Measurements from ENCODE around the gene SHC1.

SHC1 gene

GRCh38 chr1:154999571-155000410 is 29.2 kb upstream of the SHC1 start:
- CTCF ChIA-PET: interaction anchor here (0.8 to 7.8 kb wide), 19 partner anchors 9 to 63 kb away, joined by 3 to 45 read pairs (median 4); partner anchors contain the start of genes ADAM15, CKS1B, FLAD1 and PBXIP1
- DNase-seq (ENCODE audit: extremely low spot score): no peak
- no peak for TF ChIP-seq FOXM1 (IDR thresholded peaks at IDR 0.05; ENCODE audit: borderline replicate concordance)
- peak; percentile 96 for TF ChIP-seq L3MBTL2 (conservative IDR thresholded peaks at IDR 0.05)
- POLR2A ChIA-PET: interaction anchor here (0.7 to 3.8 kb wide), 22 partner anchors 8 to 194 kb away, joined by 3 to 43 read pairs (median 5); partner anchors contain the start of genes ADAM15, EFNA3, FLAD1 and PBXIP1

GRCh38 chr1:154998818-154999570 is 28.4 kb upstream of the SHC1 start:
- TF ChIP-seq HDGF (IDR thresholded peaks at IDR 0.05; ENCODE audit: borderline replicate concordance): no peak
- TF ChIP-seq FOXM1 (IDR thresholded peaks at IDR 0.05; ENCODE audit: borderline replicate concordance): peak; percentile 20; the same call in 1 of the 2 replicates
- ChIA-PET POLR2A (interaction anchor here (0.7 to 3.8 kb wide), 17 partner anchors 9 to 195 kb away, joined by 3 to 43 read pairs (median 5); partner anchors contain the start of genes ADAM15, EFNA3, FLAD1 and PMVK), CTCF (interaction anchor here (0.6 to 7.8 kb wide), 20 partner anchors 9 to 540 kb away, joined by 3 to 45 read pairs (median 4); partner anchors contain the start of genes ADAM15, CKS1B, FLAD1 and PBXIP1)
- peak; percentile 86 for DNase-seq (ENCODE audit: extremely low spot score)

GRCh38 chr1:154998201-154998780 is 27.7 kb upstream of the SHC1 start:
- CTCF ChIA-PET: interaction anchor here (0.6 to 7.8 kb wide), 12 partner anchors 8 to 540 kb away, joined by 3 to 45 read pairs (median 4); partner anchors contain the start of genes CKS1B, FLAD1, PBXIP1 and PYGO2
- POLR2A ChIA-PET: interaction anchor here (1.0 to 3.8 kb wide), 10 partner anchors 15 to 196 kb away, joined by 3 to 43 read pairs (median 12); partner anchors contain the start of genes ADAM15, FLAD1, PMVK and PYGO2
- no peak for TF ChIP-seq SUZ12 (IDR thresholded peaks at IDR 0.05)
- peak; percentile 38; the same call in 1 of the 2 replicates for TF ChIP-seq ELF4 (IDR thresholded peaks at IDR 0.05)
- no peak for DNase-seq (ENCODE audit: extremely low spot score)

GRCh38 chr1:154996966-154997701 is 26.6 kb upstream of the SHC1 start:
- ChIA-PET POLR2A (interaction anchor here (1.0 to 2.2 kb wide), 4 partner anchors 14 to 36 kb away, joined by 4 to 10 read pairs (median 6); partner anchors contain the start of genes CKS1B, FLAD1 and PYGO2), CTCF (interaction anchor here (0.7 to 7.8 kb wide), 8 partner anchors 14 to 64 kb away, joined by 3 to 45 read pairs (median 5); partner anchors contain the start of gene FLAD1)
- no peak for DNase-seq (ENCODE audit: extremely low spot score)
- TF ChIP-seq NFRKB (IDR thresholded peaks at IDR 0.05) (no peak), CTBP1 (IDR thresholded peaks at IDR 0.05; ENCODE audit: borderline replicate concordance) (no peak), HDGF (IDR thresholded peaks at IDR 0.05; ENCODE audit: borderline replicate concordance) (no peak), ARNT (IDR thresholded peaks at IDR 0.05) (no peak), LEF1 (IDR thresholded peaks at IDR 0.05; ENCODE audit: borderline replicate concordance) (no peak), SUZ12 (IDR thresholded peaks at IDR 0.05) (no peak), FOXA1 (IDR thresholded peaks at IDR 0.05) (no peak)

DNA sequence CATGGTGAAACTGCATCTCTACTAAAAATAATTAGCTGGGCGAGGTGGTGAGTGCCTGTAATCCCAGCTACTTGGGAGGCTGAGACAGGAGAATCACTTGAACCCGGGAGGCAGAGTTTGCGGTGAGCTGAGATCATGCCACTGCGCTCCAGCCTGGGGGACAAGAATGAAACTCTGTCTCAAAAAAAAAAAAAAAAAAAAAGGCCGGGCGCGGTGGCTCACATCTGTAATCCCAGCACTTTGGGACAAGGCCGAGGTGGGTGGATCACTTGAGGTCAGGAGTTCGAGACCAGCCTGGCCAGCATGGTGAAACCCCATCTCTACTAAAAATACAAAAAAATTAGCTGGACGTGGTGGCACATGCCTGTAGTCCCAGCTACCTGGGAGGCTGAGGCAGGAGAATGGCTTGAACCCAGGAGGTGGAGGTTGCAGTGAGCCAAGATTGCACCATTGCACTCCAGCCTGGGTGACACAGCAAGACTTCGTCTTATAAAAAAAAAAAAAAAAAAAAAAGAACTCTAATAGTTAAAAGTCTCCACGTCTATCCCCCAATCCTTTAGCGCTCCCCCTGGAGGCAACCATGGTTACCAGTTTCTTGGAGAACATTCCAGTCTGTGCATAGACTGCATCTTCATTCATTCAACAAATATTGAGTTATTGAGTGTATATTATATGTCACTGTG is 24.9 kb upstream of the SHC1 start:
- POLR2A ChIA-PET: interaction anchor here (1.3 to 3.6 kb wide), 5 partner anchors 12 to 34 kb away, joined by 4 to 34 read pairs (median 10); partner anchors contain the start of genes CKS1B, FLAD1 and PYGO2
- peak; percentile 98 for TF ChIP-seq ZNF384 (IDR thresholded peaks at IDR 0.05)
- CTCF ChIA-PET: interaction anchor here (0.6 to 7.8 kb wide), 12 partner anchors 12 to 559 kb away, joined by 3 to 45 read pairs (median 6); partner anchors contain the start of genes FLAD1 and PBXIP1
- peak; percentile 54 for DNase-seq (ENCODE audit: extremely low spot score)

DNA sequence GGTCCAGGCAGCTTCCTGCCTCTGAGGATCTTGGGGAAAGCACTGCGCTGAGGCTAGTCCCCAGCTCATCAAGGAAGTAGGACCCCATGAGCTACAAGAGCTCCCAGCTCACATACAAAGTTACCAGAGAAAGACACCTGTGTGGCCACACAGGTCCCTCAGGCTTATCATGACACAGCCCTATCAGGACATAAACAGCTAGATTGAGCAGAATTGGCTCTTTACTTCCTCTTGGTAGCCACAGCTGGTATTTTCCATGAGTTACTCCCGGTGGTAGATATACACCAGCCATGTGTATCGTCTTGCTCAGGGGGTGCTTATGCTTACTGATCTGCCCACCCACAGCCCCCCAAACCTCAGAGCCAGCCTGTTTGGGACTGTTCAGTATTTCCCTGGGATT is 24.0 kb upstream of the SHC1 start:
- ChIA-PET POLR2A (interaction anchor here (0.8 to 3.6 kb wide), 13 partner anchors 11 to 200 kb away, joined by 3 to 34 read pairs (median 4); partner anchors contain the start of genes ADAM15, CKS1B, EFNA4 and FLAD1), CTCF (interaction anchor here (0.6 to 7.8 kb wide), 6 partner anchors 11 to 664 kb away, joined by 3 to 45 read pairs (median 11); partner anchors contain the start of genes FLAD1 and PBXIP1)
- DNase-seq (ENCODE audit: extremely low spot score): no peak
- no peak for TF ChIP-seq ARNT (IDR thresholded peaks at IDR 0.05)
- TF ChIP-seq NFRKB (IDR thresholded peaks at IDR 0.05): no peak
- TF ChIP-seq SP1 (IDR thresholded peaks at IDR 0.05): no peak

GRCh38 chr1:154994269-154994587 is 23.7 kb upstream of the SHC1 start:
- CTCF ChIA-PET: interaction anchor here (1.5 to 7.8 kb wide), 6 partner anchors 11 to 67 kb away, joined by 3 to 45 read pairs (median 12); partner anchors contain the start of genes FLAD1 and PBXIP1
- no peak for DNase-seq (ENCODE audit: extremely low spot score)
- TF ChIP-seq ELF4 (IDR thresholded peaks at IDR 0.05) (no peak), CTBP1 (IDR thresholded peaks at IDR 0.05; ENCODE audit: borderline replicate concordance) (no peak), SUZ12 (IDR thresholded peaks at IDR 0.05) (no peak), LEF1 (IDR thresholded peaks at IDR 0.05; ENCODE audit: borderline replicate concordance) (no peak), SP1 (IDR thresholded peaks at IDR 0.05) (no peak), FOXA1 (IDR thresholded peaks at IDR 0.05) (no peak), BHLHE40 (IDR thresholded peaks at IDR 0.05; ENCODE audit: borderline replicate concordance) (no peak), FOXM1 (IDR thresholded peaks at IDR 0.05; ENCODE audit: borderline replicate concordance) (no peak), ARNT (IDR thresholded peaks at IDR 0.05) (no peak), HDGF (IDR thresholded peaks at IDR 0.05; ENCODE audit: borderline replicate concordance) (no peak), ZNF384 (IDR thresholded peaks at IDR 0.05) (no peak), L3MBTL2 (conservative IDR thresholded peaks at IDR 0.05) (no peak), FOXK2 (IDR thresholded peaks at IDR 0.05) (no peak), NFRKB (IDR thresholded peaks at IDR 0.05) (no peak)
- TF ChIP-seq, protein P1, sequence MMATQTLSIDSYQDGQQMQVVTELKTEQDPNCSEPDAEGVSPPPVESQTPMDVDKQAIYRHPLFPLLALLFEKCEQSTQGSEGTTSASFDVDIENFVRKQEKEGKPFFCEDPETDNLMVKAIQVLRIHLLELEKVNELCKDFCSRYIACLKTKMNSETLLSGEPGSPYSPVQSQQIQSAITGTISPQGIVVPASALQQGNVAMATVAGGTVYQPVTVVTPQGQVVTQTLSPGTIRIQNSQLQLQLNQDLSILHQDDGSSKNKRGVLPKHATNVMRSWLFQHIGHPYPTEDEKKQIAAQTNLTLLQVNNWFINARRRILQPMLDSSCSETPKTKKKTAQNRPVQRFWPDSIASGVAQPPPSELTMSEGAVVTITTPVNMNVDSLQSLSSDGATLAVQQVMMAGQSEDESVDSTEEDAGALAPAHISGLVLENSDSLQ (IDR thresholded peaks at IDR 0.05): no peak
- POLR2A ChIA-PET: interaction anchor here (0.8 to 3.6 kb wide), 13 partner anchors 11 to 200 kb away, joined by 3 to 34 read pairs (median 4); partner anchors contain the start of genes ADAM15, CKS1B, EFNA4 and FLAD1

All from HEK293T (cell line).